PC-9 (cell line): ENCODE measurements around the gene CHMP2A. TPM values are rescaled to one million over a fixed set of nuclear protein-coding genes. Genes with fewer than 3 reads are reported as not detected.

Source experiments
- BruUV-seq: library from RNA; stranded (reverse); fragments of 400-500 nt; replicated peaks from 2 replicates; lab custom pipeline; 2021; lab: Mats Ljungman, UMichigan
- CTCF ChIA-PET: fragments of 300-600 bp; sonication (Branson Sonifier 250); formaldehyde crosslinking; loops from one replicate; lab custom pipeline; 2022; ENCODE audit warnings: antibody characterized with exemption; lab: Charles Lee
- POLR2A ChIA-PET: fragments of 300-600 bp; sonication (Branson Sonifier 250); formaldehyde crosslinking; loops from one replicate; lab custom pipeline; 2022; ENCODE audit warnings: antibody characterized with exemption; ENCODE audit not compliant: unreplicated experiment; lab: Charles Lee
- DNase-seq, 2 experiments: peaks; one replicate each; pipeline versions ENCODE4 v3.0.0 to v3.0.0-alpha.2; 2015 to 2022; ENCODE audit warnings: mixed read lengths in 1 of 2
- H2AFZ ChIP-seq: fragments of 200-600 bp; sonication (generic); 2 replicates; pipeline ENCODE4 v1.8.1; 2017; ENCODE audit warnings: antibody characterized with exemption
- H3F3A ChIP-seq: fragments of 200-600 bp; sonication (generic); 2 replicates; pipeline ENCODE4 v1.8.1; 2017; ENCODE audit warnings: antibody characterized with exemption, mild to moderate bottlenecking, low read depth; ENCODE audit not compliant: insufficient read depth
- H3K27ac ChIP-seq: fragments of 200-600 bp; sonication (generic); 2 replicates; pipeline ENCODE4 v1.6.1; 2016; ENCODE audit warnings: mixed run types
- H3K27me3 ChIP-seq: fragments of 200-600 bp; sonication (generic); 2 replicates; pipeline ENCODE4 v1.6.1; 2016; ENCODE audit warnings: low read depth, mixed run types; ENCODE audit not compliant: insufficient read depth
- H3K36me3 ChIP-seq: fragments of 200-600 bp; sonication (generic); 2 replicates; pipeline ENCODE4 v1.6.1; 2016; ENCODE audit warnings: low read depth, mixed run types
- H3K4me1 ChIP-seq: fragments of 200-600 bp; sonication (generic); replicated peaks from 2 replicates; pipeline ENCODE4 v1.6.1; 2016; ENCODE audit warnings: mixed run types; ENCODE audit not compliant: insufficient read depth
- H3K4me2 ChIP-seq: fragments of 200-600 bp; sonication (generic); 2 replicates; pipeline ENCODE4 v1.6.1; 2017; ENCODE audit warnings: mixed run types
- H3K4me3 ChIP-seq: fragments of 200-600 bp; sonication (generic); 2 replicates; pipeline ENCODE4 v1.6.1; 2016; ENCODE audit warnings: mixed run types
- H3K79me2 ChIP-seq: fragments of 200-600 bp; sonication (generic); 2 replicates; pipeline ENCODE4 v1.6.1; 2017; ENCODE audit warnings: low read depth, mixed run types
- H3K9me2 ChIP-seq: fragments of 200-600 bp; sonication (generic); 2 replicates; pipeline ENCODE4 v1.8.1; 2017; ENCODE audit warnings: mild to moderate bottlenecking; ENCODE audit not compliant: insufficient read depth
- H3K9me3 ChIP-seq: fragments of 200-600 bp; sonication (generic); 2 replicates; pipeline ENCODE4 v1.8.1; 2016; ENCODE audit warnings: low read depth; ENCODE audit not compliant: insufficient read depth
- H4K20me1 ChIP-seq: fragments of 200-600 bp; sonication (generic); 2 replicates; pipeline ENCODE4 v1.8.1; 2017; ENCODE audit not compliant: insufficient read depth
- EZH2 ChIP-seq: fragments of 200-600 bp; sonication (generic); IDR thresholded peaks from 2 replicates; pipeline ENCODE4 v1.8.0; 2017; ENCODE audit warnings: antibody characterized with exemption, low read depth
- intact Hi-C: fragments of 100-400 bp; cut with micrococcal nuclease; formaldehyde crosslinking; loops from one replicate; pipeline ENCODE4 v1.10.0; 2022; ENCODE audit not compliant: unreplicated experiment
- total RNA-seq: library from RNA; stranded (reverse); gene quantifications from 2 replicates; pipeline ENCODE4 v1.2.3, GENCODE V29; 2021
- TF ChIP-seq, protein P1 (sequence below): fragments of 200-600 bp; sonication (generic); conservative IDR thresholded peaks from 2 replicates; pipeline ENCODE4 v1.6.1; 2017; ENCODE audit warnings: mixed run types, antibody characterized with exemption, mild to moderate bottlenecking, moderate library complexity

The CHMP2A gene
- total RNA-seq, 1 experiment from 2014 or later: 149 TPM

DNA sequence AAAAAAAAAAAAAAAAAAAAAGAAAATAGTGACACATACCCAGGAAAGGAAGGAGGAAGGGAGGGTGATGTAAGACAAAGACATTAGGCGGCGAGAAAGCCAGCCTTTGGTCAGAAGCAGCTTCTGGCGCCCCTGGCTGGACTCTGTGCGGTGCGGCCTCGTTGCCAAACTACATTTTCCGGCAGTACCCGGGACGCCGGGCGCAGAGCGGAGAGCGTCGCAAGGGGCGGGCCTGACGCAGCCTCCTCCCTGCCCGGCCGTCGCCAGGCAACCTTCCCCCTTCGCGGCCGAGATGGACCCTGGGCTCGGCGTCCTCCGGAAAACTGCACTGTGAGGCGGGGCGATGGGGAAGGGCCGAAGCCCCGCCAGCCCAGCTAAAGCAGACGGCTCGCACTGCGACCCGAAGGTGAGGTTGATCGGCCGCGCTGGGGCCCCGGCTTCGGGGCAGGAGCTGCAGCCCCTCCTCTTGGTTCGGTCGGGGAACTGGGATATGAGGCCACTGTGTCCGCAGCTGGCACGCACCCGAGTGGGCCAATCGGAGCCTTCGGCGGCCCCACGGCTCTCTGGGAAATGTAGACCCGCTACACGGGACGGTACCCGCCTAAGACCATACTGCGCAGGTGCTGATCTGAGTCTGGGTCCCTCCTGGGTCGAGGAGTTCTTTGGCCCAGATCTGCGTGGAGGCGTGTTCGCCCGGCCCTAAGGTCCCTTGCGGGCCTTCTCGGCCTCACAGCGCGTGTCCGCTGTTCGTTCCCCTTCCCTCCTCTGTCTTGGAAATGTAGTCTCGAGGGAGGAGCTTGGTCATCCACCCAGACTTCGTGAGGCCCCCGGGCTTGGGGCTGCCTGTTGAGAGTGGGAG lies 20.5 kb upstream of the CHMP2A start:
- H4K20me1 ChIP-seq: no peaks in the 10 kb centered on the region
- no peaks in the 10 kb centered on the region for H3F3A ChIP-seq
- intact Hi-C loops: no loop called here
- no peaks in the 10 kb centered on the region for H3K79me2 ChIP-seq
- H3K4me2 ChIP-seq: no peak overlapping the region
- BruUV-seq: no TSS peak
- DNase-seq: no peak
- no peaks in the 10 kb centered on the region for H3K4me1 ChIP-seq
- TF ChIP-seq, protein P1, sequence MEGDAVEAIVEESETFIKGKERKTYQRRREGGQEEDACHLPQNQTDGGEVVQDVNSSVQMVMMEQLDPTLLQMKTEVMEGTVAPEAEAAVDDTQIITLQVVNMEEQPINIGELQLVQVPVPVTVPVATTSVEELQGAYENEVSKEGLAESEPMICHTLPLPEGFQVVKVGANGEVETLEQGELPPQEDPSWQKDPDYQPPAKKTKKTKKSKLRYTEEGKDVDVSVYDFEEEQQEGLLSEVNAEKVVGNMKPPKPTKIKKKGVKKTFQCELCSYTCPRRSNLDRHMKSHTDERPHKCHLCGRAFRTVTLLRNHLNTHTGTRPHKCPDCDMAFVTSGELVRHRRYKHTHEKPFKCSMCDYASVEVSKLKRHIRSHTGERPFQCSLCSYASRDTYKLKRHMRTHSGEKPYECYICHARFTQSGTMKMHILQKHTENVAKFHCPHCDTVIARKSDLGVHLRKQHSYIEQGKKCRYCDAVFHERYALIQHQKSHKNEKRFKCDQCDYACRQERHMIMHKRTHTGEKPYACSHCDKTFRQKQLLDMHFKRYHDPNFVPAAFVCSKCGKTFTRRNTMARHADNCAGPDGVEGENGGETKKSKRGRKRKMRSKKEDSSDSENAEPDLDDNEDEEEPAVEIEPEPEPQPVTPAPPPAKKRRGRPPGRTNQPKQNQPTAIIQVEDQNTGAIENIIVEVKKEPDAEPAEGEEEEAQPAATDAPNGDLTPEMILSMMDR: no peak
- no peak for TF ChIP-seq EZH2
- ChIA-PET CTCF (no interaction called here), POLR2A (no interaction called here)
- no peaks in the 10 kb centered on the region for H3K27me3 ChIP-seq
- H3K27ac ChIP-seq: no peak overlapping the region
- H3K36me3 ChIP-seq: no peaks in the 10 kb centered on the region
- no peak overlapping the region for H3K4me3 ChIP-seq
- H2AFZ ChIP-seq: no peak overlapping the region
- no peaks in the 10 kb centered on the region for H3K9me3 ChIP-seq
- H3K9me2 ChIP-seq: no peaks in the 10 kb centered on the region

DNA sequence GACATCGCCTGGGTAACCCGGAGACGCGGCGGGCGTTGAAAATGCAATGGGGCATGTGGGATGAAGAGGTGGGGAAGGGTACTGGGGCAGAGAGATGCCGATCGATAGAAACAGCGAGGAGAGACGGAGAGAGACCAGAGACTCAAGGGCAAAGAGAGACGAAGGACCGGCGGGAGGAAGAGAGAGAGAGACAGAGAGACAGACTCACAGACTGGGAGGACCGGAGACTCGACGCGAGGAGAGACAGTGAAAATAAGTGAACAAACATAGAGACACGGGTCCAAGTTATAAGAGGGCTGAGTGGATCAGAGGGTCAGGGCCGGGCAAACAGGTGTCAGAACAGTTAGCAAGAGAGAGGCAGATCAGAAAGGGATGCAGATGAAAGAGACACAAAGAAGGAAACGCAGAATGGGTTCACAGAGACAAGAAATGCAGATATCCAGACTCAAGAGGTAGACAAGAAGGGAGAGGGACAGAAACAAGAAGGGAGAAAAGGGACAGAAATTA lies 18.8 kb upstream of the CHMP2A start:
- Histone ChIP-seq H3K36me3 (no peaks in the 10 kb centered on the region), H3K4me2 (no peak overlapping the region)
- POLR2A ChIA-PET: no interaction called here

DNA sequence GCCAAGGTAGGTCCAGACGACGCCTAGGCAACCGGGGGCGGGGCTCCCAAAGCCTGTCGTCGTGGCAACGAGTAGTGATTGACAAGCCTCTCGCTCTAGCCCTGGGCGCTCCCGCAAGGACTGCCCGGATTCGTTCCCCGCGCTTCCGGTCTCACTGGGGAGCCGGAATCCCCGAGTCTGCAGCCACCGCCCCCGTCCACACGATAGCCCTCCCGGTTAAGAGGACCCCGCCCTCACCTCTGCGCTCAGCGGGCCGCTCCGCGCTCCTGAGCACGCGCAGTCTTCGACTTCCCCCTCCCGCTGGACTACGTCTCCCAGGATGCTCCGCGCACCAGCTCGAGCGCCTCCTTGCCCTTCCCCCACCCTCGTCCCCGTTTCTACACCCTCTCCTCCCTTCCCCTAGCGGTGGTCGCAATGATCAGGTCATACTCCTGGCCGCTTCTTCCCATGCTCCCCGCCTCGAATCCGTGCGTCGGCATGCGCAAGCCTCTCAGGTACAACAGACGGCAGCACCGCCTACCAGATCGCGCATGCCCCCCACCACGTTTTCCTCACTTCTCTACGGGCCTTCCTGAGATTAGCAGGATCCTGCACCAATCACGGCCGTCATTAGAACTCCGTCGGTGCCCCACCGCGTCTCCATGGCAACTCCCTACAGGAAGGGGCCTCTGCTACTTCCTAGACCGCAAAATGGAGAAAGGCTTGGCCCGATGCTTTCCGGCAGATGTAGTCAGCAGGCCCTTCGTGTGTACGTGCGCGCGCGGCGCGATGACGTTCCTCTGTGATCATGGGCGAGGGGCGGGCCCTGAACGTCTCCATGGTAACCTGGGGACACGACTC lies 18.1 kb upstream of the CHMP2A start, which contains the start of gene MZF1:
TSS of gene MZF1 (minus strand) at position 518 of the 840 bp plus-strand sequence. CDS start 1,946 bp downstream, outside the sequence.
- BruUV-seq: no TSS peak
- CTCF ChIA-PET: no interaction called here
- POLR2A ChIA-PET: no interaction called here

More for the DNA sequence above, 18.8 kb upstream of the CHMP2A start:
- Histone ChIP-seq H2AFZ (no peak overlapping the region), H3K4me1 (no peaks in the 10 kb centered on the region), H3K9me2 (no peaks in the 10 kb centered on the region), H4K20me1 (no peaks in the 10 kb centered on the region), H3K79me2 (no peaks in the 10 kb centered on the region), H3F3A (no peaks in the 10 kb centered on the region), H3K4me3 (no peak overlapping the region), H3K27me3 (no peaks in the 10 kb centered on the region), H3K9me3 (no peaks in the 10 kb centered on the region), H3K27ac (no peak overlapping the region)
- no peak for DNase-seq
- CTCF ChIA-PET: no interaction called here
- BruUV-seq: no TSS peak
- intact Hi-C loops: no loop called here
- TF ChIP-seq, protein P1: no peak
- TF ChIP-seq EZH2: no peak

More for the DNA sequence above, 18.1 kb upstream of the CHMP2A start, which contains the start of gene MZF1:
- Histone ChIP-seq H2AFZ (no peak within 1 kb of the TSS), H3K4me1 (no peaks in the 10 kb centered on the region), H3K9me3 (no peaks in the 10 kb centered on the region), H3K27ac (no peak within 1 kb of the TSS), H3K79me2 (no peaks in the 10 kb centered on the region), H3K4me2 (no peak within 1 kb of the TSS), H3K36me3 (no peaks in the 10 kb centered on the region), H4K20me1 (no peaks in the 10 kb centered on the region), H3F3A (no peaks in the 10 kb centered on the region), H3K4me3 (no peak within 1 kb of the TSS), H3K27me3 (no peaks in the 10 kb centered on the region), H3K9me2 (no peaks in the 10 kb centered on the region)
- DNase-seq: no peak
- no peak for TF ChIP-seq EZH2
- TF ChIP-seq, protein P1: no peak
- intact Hi-C loops: no loop called here
